A549 treated with DMSO at 1 μM for 4 hours (cell line): ENCODE measurements around the gene TTC9B. TPM values are rescaled to one million over a fixed set of nuclear protein-coding genes. Genes with fewer than 3 reads are reported as not detected.

Experiments used
- total RNA-seq: library from RNA; stranded (reverse); fragments of 200-300 nt; extraction: Qiagen RNA extraction; gene quantifications from 5 replicates; pipeline ENCODE4 v1.2.3, GENCODE V29; 2022; ENCODE audit warnings: low read depth

Gene TTC9B
- total RNA-seq, result 0.26 to 0.61 TPM (median 0.51 TPM) in 5 replicates

GRCh38 chr19:40217934-40218890 lies at the start of gene TTC9B:
TSS of gene TTC9B (minus strand) at chr19:40218384. CDS start at chr19:40218381, 3 bp downstream.

GRCh38 chr19:40190891-40191835 lies 27.0 kb downstream of the TTC9B start, which contains the start of gene MAP3K10:
TSS of gene MAP3K10 (plus strand) at chr19:40191426. CDS start at chr19:40192032, 606 bp downstream.

Other genes with a start within 250 kb of the TTC9B start
- 268 to 302 TPM (median 285 TPM) in 5 replicates for gene PSMC4, start 247.2 kb downstream of the TTC9B start, total RNA-seq
- 2.0 to 2.3 TPM (median 2.1 TPM) in 5 replicates for gene ZNF546, start 221.3 kb downstream of the TTC9B start, total RNA-seq
- gene ZNF780B, start 162.2 kb downstream of the TTC9B start, total RNA-seq, result 4.5 to 7.9 TPM (median 6.9 TPM) in 5 replicates
- gene ZNF780A, start 127.4 kb downstream of the TTC9B start, total RNA-seq, result 25.3 to 31.5 TPM (median 30.3 TPM) in 5 replicates
- gene MAP3K10, start 27.0 kb downstream of the TTC9B start, total RNA-seq, result 11.2 to 19.1 TPM (median 17.9 TPM) in 5 replicates
- 0.22 to 0.39 TPM (median 0.30 TPM) in 5 replicates for gene CCNP, start 8.3 kb upstream of the TTC9B start, total RNA-seq
- gene AKT2, start 67.0 kb upstream of the TTC9B start, total RNA-seq, result 136 to 202 TPM (median 190 TPM) in 5 replicates
- gene C19orf47, start 130.0 kb upstream of the TTC9B start, total RNA-seq, result 27.6 to 35.4 TPM (median 28.1 TPM) in 5 replicates
- 240 to 285 TPM (median 257 TPM) in 5 replicates for gene PLD3, start 130.3 kb upstream of the TTC9B start, total RNA-seq
- gene HIPK4, start 171.8 kb upstream of the TTC9B start, total RNA-seq, result 0.19 to 0.31 TPM (median 0.26 TPM) in 5 replicates
- 1.4 to 1.9 TPM (median 1.5 TPM) in 5 replicates for gene PRX, start 195.0 kb upstream of the TTC9B start, total RNA-seq
- 28.4 to 43.3 TPM (median 31.7 TPM) in 5 replicates for gene SERTAD1, start 207.6 kb upstream of the TTC9B start, total RNA-seq
- 37.5 to 49.9 TPM (median 42.3 TPM) in 5 replicates for gene SERTAD3, start 226.0 kb upstream of the TTC9B start, total RNA-seq
- 269 to 351 TPM (median 301 TPM) in 5 replicates for gene BLVRB, start 247.4 kb upstream of the TTC9B start, total RNA-seq
- gene SPTBN4, start 248.6 kb upstream of the TTC9B start, total RNA-seq, result 0.51 to 1.3 TPM (median 0.91 TPM) in 5 replicates